HCT116 (cell line): ENCODE data around the gene SEC16A. TPM values are rescaled to one million over a fixed set of nuclear protein-coding genes. Genes with fewer than 3 reads are reported as not detected.

Experiments used
- ATAC-seq: fragments of 200-7000 bp; cut with Tn5 transposase; 2 replicates; pipeline ENCODE4 v1.9.1; 2020; ENCODE audit warnings: mild to moderate bottlenecking, moderate library complexity
- BruUV-seq: library from RNA; stranded (reverse); fragments of 400-500 nt; replicated peaks from 2 replicates; lab custom pipeline; 2021; lab: Mats Ljungman, UMichigan
- CTCF ChIA-PET: fragments of 300-600 bp; sonication (Branson Sonifier 250); formaldehyde crosslinking; loops from one replicate; lab custom pipeline; 2021; ENCODE audit warnings: antibody characterized with exemption; lab: Charles Lee
- POLR2A ChIA-PET: fragments of 300-600, 350-600 bp; sonication (Branson Sonifier 250); formaldehyde crosslinking; loops from one replicate; lab custom pipeline; 2021; ENCODE audit warnings: antibody characterized with exemption; lab: Charles Lee
- RAD21 ChIA-PET, 2 experiments: fragments of 300-600 bp; sonication (Branson Sonifier 250); formaldehyde crosslinking; loops; one replicate each; lab custom pipeline; 2023; ENCODE audit warnings: low total read pairs in 2 of 2; ENCODE audit not compliant: uncharacterized antibody in 2 of 2, unreplicated experiment in 2 of 2, low non-redundant PET in 1 of 2; lab: Charles Lee
- DNase-seq: peaks from one replicate; pipeline ENCODE4 v3.0.0-alpha.2; 2010; ENCODE audit warnings: low read depth, low spot score
- H2AFZ ChIP-seq: fragments of 200-600 bp; shearing (Covaris generic), sonication (generic); 2 replicates; pipeline ENCODE4 v1.6.1; 2017; ENCODE audit warnings: low read depth, mixed run types, mixed read lengths, antibody characterized with exemption, low read length; ENCODE audit not compliant: poor library complexity, severe bottlenecking
- H3K27ac ChIP-seq: 2 replicates; pipeline ENCODE4 v1.5.1; 2012; ENCODE audit warnings: low read depth, low read length
- H3K27me3 ChIP-seq: fragments of 200-600 bp; sonication (generic); 2 replicates; pipeline ENCODE4 v1.6.1; 2016; ENCODE audit warnings: mixed run types, low read length, mixed read lengths; ENCODE audit not compliant: insufficient read depth
- H3K36me3 ChIP-seq, 2 experiments: fragments of 200-500 bp in 1 of 2; fragments of 200-600 bp in 1 of 2; sonication (Bioruptor generic) in 1 of 2; sonication (generic) in 1 of 2; 2 replicates each; pipeline versions ENCODE4 v1.5.1 to v1.6.1; 2014 to 2016; ENCODE audit warnings: low read length in 2 of 2, inconsistent platforms in 1 of 2, mixed read lengths in 1 of 2, mixed run types in 1 of 2; ENCODE audit not compliant: insufficient read depth in 2 of 2, control insufficient read depth in 1 of 2
- H3K4me1 ChIP-seq, 2 experiments: fragments of 200-600 bp in 1 of 2; sonication (generic) in 1 of 2; 2 replicates each; pipeline versions ENCODE4 v1.5.1 to v1.6.1; 2012 to 2017; ENCODE audit warnings: low read length in 2 of 2, inconsistent platforms in 1 of 2, mild to moderate bottlenecking in 1 of 2, mixed read lengths in 1 of 2, mixed run types in 1 of 2, moderate library complexity in 1 of 2; ENCODE audit not compliant: insufficient read depth in 2 of 2, control insufficient read depth in 1 of 2
- H3K4me2 ChIP-seq: fragments of 200-600 bp; sonication (generic); 2 replicates; pipeline ENCODE4 v1.6.1; 2017; ENCODE audit warnings: mixed run types, low read length, mixed read lengths
- H3K4me3 ChIP-seq, 2 experiments: fragments of 200-600 bp in 1 of 2; sonication (generic) in 1 of 2; replicated peaks in 1 of 2; 2 replicates each; pipeline ENCODE4 v1.5.1; 2011 to 2016; ENCODE audit warnings: low read length in 2 of 2, control low read depth in 1 of 2, low read depth in 1 of 2, mild to moderate bottlenecking in 1 of 2, mixed read lengths in 1 of 2, mixed run types in 1 of 2
- H3K79me2 ChIP-seq: fragments of 200-600 bp; sonication (generic); 2 replicates; pipeline ENCODE4 v1.6.1; 2017; ENCODE audit warnings: mild to moderate bottlenecking, mixed run types, low read length, moderate library complexity, mixed read lengths; ENCODE audit not compliant: insufficient read depth
- H3K9ac ChIP-seq: fragments of 200-600 bp; sonication (generic); 2 replicates; pipeline ENCODE4 v1.6.1; 2016; ENCODE audit warnings: low read length, mixed read lengths
- H3K9me2 ChIP-seq: fragments of 200-600 bp; sonication (generic), shearing (Covaris generic); 2 replicates; pipeline ENCODE4 v1.6.1; 2017; ENCODE audit warnings: mixed run types, mild to moderate bottlenecking, moderate library complexity; ENCODE audit not compliant: insufficient read depth
- H3K9me3 ChIP-seq, 2 experiments: fragments of 200-500 bp in 1 of 2; fragments of 200-600 bp in 1 of 2; sonication (Bioruptor generic) in 1 of 2; sonication (generic) in 1 of 2; 2 replicates each; pipeline ENCODE4 v1.6.1; 2014 to 2017; ENCODE audit warnings: low read length in 2 of 2, mixed read lengths in 2 of 2, inconsistent platforms in 1 of 2, low read depth in 1 of 2, mild to moderate bottlenecking in 1 of 2, mixed run types in 1 of 2, moderate library complexity in 1 of 2; ENCODE audit not compliant: control insufficient read depth in 1 of 2, insufficient read depth in 1 of 2
- H4K20me1 ChIP-seq: fragments of 200-600 bp; sonication (generic), shearing (Covaris generic); 2 replicates; pipeline ENCODE4 v1.6.1; 2017; ENCODE audit warnings: mixed run types, mild to moderate bottlenecking, moderate library complexity; ENCODE audit not compliant: insufficient read depth
- EGR1 ChIP-seq: IDR thresholded peaks from 2 replicates; pipeline ENCODE4 v1.6.1; 2012; ENCODE audit warnings: low read depth
- ELF1 ChIP-seq: IDR thresholded peaks from 2 replicates; pipeline ENCODE4 v1.6.1; 2012; ENCODE audit warnings: low read depth, borderline replicate concordance
- EZH2 ChIP-seq: fragments of 200-600 bp; sonication (generic); IDR thresholded peaks from 2 replicates; pipeline ENCODE4 v1.6.1; 2017; ENCODE audit warnings: antibody characterized with exemption, mixed run types
- EZH2phosphoT487 ChIP-seq: fragments of 200-600 bp; IDR thresholded peaks from 2 replicates; pipeline ENCODE4 v1.6.1; 2018; ENCODE audit warnings: antibody characterized with exemption, borderline replicate concordance
- SP1 ChIP-seq: IDR thresholded peaks from 2 replicates; pipeline ENCODE4 v1.6.1; 2012; ENCODE audit warnings: low read depth
- YY1 ChIP-seq: IDR thresholded peaks from 2 replicates; pipeline ENCODE4 v1.6.1; 2011; ENCODE audit warnings: low read length, low read depth, moderate library complexity, mild to moderate bottlenecking; ENCODE audit not compliant: insufficient replicate concordance; ENCODE audit errors: extremely low read depth
- ZFX ChIP-seq: fragments of 450-650 bp; IDR thresholded peaks from 2 replicates; pipeline ENCODE4 v1.6.1; 2017
- ZNF274 ChIP-seq: fragments of 200-500 bp; sonication (Bioruptor generic); IDR thresholded peaks from 2 replicates; pipeline ENCODE4 v1.6.1; 2014; ENCODE audit warnings: mild to moderate bottlenecking, low read depth, low read length, inconsistent platforms
- intact Hi-C: fragments of 100-400 bp; cut with micrococcal nuclease; formaldehyde crosslinking; loops from 2 replicates; pipeline ENCODE4 v1.10.0; 2022
- total RNA-seq: library from RNA; stranded (reverse); gene quantifications from one replicate; pipeline ENCODE4 v1.2.1, GENCODE V29; 2021; ENCODE audit not compliant: unreplicated experiment
- TF ChIP-seq, protein P1 (sequence below): IDR thresholded peaks from 2 replicates; pipeline ENCODE4 v1.6.1; 2012; ENCODE audit warnings: low read depth
- TF ChIP-seq, protein P2 (sequence below): IDR thresholded peaks from 2 replicates; pipeline ENCODE4 v1.6.1; 2012
- TF ChIP-seq, protein P3 (sequence below): IDR thresholded peaks from 2 replicates; pipeline ENCODE4 v1.6.1; 2012
- TF ChIP-seq, protein P4 (sequence below), 3 experiments: fragments of 200-600 bp in 1 of 3; sonication (generic) in 1 of 3; IDR thresholded peaks in 2 of 3; conservative IDR thresholded peaks in 1 of 3; 2 replicates each; pipeline ENCODE4 v1.5.1; 2012 to 2017; ENCODE audit warnings: low read depth in 2 of 3, low read length in 2 of 3, antibody characterized with exemption in 1 of 3, borderline replicate concordance in 1 of 3, control low read depth in 1 of 3, mild to moderate bottlenecking in 1 of 3, mixed read lengths in 1 of 3, mixed run types in 1 of 3, moderate library complexity in 1 of 3; ENCODE audit not compliant: insufficient read depth in 1 of 3

SEC16A gene
- total RNA-seq, 1 experiment from 2014 or later, result 49.8 TPM

DNA sequence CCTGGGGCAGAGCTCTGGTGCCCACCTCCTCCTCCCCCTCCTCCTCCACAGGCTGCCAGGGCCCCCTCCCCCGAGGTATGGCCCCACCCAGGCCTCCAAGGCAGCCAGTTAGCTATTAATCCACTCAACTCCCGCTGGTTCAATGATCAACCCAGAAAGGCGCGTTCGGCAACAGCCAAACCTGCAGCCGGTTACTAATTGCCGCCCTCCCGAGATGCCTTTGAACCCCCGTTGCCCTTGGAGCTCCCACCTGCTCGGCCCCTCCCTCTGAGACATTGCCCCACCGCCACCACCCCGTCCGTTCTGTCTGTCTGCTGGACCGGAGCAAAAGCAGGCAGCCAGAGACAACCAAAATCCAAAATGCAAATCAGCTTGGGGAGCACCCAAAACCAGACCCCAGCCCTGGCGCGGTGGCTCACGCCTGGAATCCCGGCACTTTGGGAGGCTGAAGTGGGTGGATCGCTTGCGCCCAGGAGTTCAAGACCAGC lies 37.3 kb upstream of the SEC16A start:
- Histone ChIP-seq H3K79me2 (peaks cover 3% of the 10 kb centered on the region; the same call in 1 of the 2 replicates), H3K4me3 (no peak overlapping the region), H3K9me3 (no peaks in the 10 kb centered on the region), H3K9me2 (no peaks in the 10 kb centered on the region), H3K27ac (no peak overlapping the region), H3K4me2 (no peak overlapping the region), H3K9ac (no peak overlapping the region), H4K20me1 (no peaks in the 10 kb centered on the region), H3K4me1 (no peaks in the 10 kb centered on the region), H3K36me3 (peaks cover 2 to 14% of the 10 kb centered on the region in 2 experiments; a peak in 2 of 4 replicates), H3K27me3 (no peaks in the 10 kb centered on the region), H2AFZ (no peak overlapping the region)
- DNase-seq (no peak), ATAC-seq (no peak)
- POLR2A ChIA-PET, result no interaction called here
- TF ChIP-seq ZNF274, result no peak
- TF ChIP-seq, protein P1, sequence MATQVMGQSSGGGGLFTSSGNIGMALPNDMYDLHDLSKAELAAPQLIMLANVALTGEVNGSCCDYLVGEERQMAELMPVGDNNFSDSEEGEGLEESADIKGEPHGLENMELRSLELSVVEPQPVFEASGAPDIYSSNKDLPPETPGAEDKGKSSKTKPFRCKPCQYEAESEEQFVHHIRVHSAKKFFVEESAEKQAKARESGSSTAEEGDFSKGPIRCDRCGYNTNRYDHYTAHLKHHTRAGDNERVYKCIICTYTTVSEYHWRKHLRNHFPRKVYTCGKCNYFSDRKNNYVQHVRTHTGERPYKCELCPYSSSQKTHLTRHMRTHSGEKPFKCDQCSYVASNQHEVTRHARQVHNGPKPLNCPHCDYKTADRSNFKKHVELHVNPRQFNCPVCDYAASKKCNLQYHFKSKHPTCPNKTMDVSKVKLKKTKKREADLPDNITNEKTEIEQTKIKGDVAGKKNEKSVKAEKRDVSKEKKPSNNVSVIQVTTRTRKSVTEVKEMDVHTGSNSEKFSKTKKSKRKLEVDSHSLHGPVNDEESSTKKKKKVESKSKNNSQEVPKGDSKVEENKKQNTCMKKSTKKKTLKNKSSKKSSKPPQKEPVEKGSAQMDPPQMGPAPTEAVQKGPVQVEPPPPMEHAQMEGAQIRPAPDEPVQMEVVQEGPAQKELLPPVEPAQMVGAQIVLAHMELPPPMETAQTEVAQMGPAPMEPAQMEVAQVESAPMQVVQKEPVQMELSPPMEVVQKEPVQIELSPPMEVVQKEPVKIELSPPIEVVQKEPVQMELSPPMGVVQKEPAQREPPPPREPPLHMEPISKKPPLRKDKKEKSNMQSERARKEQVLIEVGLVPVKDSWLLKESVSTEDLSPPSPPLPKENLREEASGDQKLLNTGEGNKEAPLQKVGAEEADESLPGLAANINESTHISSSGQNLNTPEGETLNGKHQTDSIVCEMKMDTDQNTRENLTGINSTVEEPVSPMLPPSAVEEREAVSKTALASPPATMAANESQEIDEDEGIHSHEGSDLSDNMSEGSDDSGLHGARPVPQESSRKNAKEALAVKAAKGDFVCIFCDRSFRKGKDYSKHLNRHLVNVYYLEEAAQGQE, result no peak
- TF ChIP-seq, protein P2, sequence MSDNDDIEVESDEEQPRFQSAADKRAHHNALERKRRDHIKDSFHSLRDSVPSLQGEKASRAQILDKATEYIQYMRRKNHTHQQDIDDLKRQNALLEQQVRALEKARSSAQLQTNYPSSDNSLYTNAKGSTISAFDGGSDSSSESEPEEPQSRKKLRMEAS, result no peak
- TF ChIP-seq, protein P3, sequence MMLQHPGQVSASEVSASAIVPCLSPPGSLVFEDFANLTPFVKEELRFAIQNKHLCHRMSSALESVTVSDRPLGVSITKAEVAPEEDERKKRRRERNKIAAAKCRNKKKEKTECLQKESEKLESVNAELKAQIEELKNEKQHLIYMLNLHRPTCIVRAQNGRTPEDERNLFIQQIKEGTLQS, result no peak
- no peak for TF ChIP-seq SP1
- no peak for TF ChIP-seq EGR1
- no peak for TF ChIP-seq ZFX
- TF ChIP-seq EZH2phosphoT487, result no peak
- TF ChIP-seq, protein P4, sequence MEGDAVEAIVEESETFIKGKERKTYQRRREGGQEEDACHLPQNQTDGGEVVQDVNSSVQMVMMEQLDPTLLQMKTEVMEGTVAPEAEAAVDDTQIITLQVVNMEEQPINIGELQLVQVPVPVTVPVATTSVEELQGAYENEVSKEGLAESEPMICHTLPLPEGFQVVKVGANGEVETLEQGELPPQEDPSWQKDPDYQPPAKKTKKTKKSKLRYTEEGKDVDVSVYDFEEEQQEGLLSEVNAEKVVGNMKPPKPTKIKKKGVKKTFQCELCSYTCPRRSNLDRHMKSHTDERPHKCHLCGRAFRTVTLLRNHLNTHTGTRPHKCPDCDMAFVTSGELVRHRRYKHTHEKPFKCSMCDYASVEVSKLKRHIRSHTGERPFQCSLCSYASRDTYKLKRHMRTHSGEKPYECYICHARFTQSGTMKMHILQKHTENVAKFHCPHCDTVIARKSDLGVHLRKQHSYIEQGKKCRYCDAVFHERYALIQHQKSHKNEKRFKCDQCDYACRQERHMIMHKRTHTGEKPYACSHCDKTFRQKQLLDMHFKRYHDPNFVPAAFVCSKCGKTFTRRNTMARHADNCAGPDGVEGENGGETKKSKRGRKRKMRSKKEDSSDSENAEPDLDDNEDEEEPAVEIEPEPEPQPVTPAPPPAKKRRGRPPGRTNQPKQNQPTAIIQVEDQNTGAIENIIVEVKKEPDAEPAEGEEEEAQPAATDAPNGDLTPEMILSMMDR (IDR thresholded peaks at IDR 0.05 in 2 of 3, conservative IDR thresholded peaks at IDR 0.05 in 1 of 3; ENCODE audit: borderline replicate concordance in 1 of 3, insufficient read depth in 1 of 3, low read depth in 2 of 3, low read length in 2 of 3), result no peak
- no peak for TF ChIP-seq EZH2
- TF ChIP-seq YY1, result no peak
- TF ChIP-seq ELF1, result no peak
- RAD21 ChIA-PET, result no interaction called here
- CTCF ChIA-PET, result no interaction called here
- intact Hi-C loops, result no loop called here
- no TSS peak for BruUV-seq
